Cardiac septum (tissue), 1 donor: ENCODE results near the gene STEAP4. TPM values are rescaled to one million over a fixed set of nuclear protein-coding genes. Genes with fewer than 3 reads are reported as not detected.

Source experiments
- DNase-seq: peaks from one replicate; pipeline ENCODE4 v3.0.0-alpha.2; 2020; ENCODE audit warnings: low spot score
- intact Hi-C: fragments of 100-400 bp; cut with DNase I; formaldehyde crosslinking; loops from one replicate; pipeline ENCODE4 v1.14.0; 2022
- long read RNA-seq: library from polyadenylated mRNA; unstranded; transcript quantifications from one replicate; pipeline ENCODE4 v2.0.0, GENCODE V29; 2021
- total RNA-seq: library from RNA; stranded (reverse); fragmentation: NEBNext Ultra II Directional; extraction: Animal tissue kit (Norgen Biotek cat#: 25700); gene quantifications from one replicate; pipeline ENCODE4 v1.2.1, GENCODE V29; 2021
- donor health status: DM: no; HTN: no; CAD: no.

Gene STEAP4
- total RNA-seq: 19.9 TPM
- long read RNA-seq, full-length matches to known transcripts: 10 of 22 reads
- long read RNA-seq, partial matches to known transcripts: 3 of 22 reads
- long read RNA-seq, other reads (novel, unspliced or antisense): 9 of 22 reads

- intact Hi-C loops: no loop called here
Observed at GRCh38 chr7:88306590-88307048, at the start of gene STEAP4. TSS of gene STEAP4 (minus strand) at chr7:88306894. CDS start at chr7:88284269, 22,625 bp downstream.

GRCh38 chr7:88355011-88355410 lies 48.3 kb upstream of the STEAP4 start:
- DNase-seq: no peak
- intact Hi-C loops: no loop called here

More at GRCh38 chr7:88306590-88307048, at the start of gene STEAP4:
- peak; percentile 94 for DNase-seq

GRCh38 chr7:88350118-88350517 lies 43.4 kb upstream of the STEAP4 start:
- intact Hi-C loops: no loop called here
- DNase-seq: no peak

GRCh38 chr7:88347517-88347916 lies 40.8 kb upstream of the STEAP4 start:
- no peak for DNase-seq
- intact Hi-C loops: no loop called here

- intact Hi-C loops: no loop called here
Observed at GRCh38 chr7:88347090-88347489, 40.4 kb upstream of the STEAP4 start.

GRCh38 chr7:88346357-88346756 lies 39.7 kb upstream of the STEAP4 start:
- no peak for DNase-seq
- intact Hi-C loops: no loop called here

More at GRCh38 chr7:88347090-88347489, 40.4 kb upstream of the STEAP4 start:
- no peak for DNase-seq

GRCh38 chr7:88344956-88345832 lies 38.5 kb upstream of the STEAP4 start:
- intact Hi-C loops: no loop called here
- DNase-seq: peak; percentile 81

- intact Hi-C loops: no loop called here
- DNase-seq: no peak
Observed at GRCh38 chr7:88344271-88344670, 37.6 kb upstream of the STEAP4 start.

GRCh38 chr7:88339195-88339922 lies 32.7 kb upstream of the STEAP4 start:
- intact Hi-C loops: no loop called here
- DNase-seq: no peak

GRCh38 chr7:88338503-88338902 lies 31.8 kb upstream of the STEAP4 start:
- no peak for DNase-seq
- intact Hi-C loops: no loop called here

GRCh38 chr7:88337572-88337971 lies 30.9 kb upstream of the STEAP4 start:
- no peak for DNase-seq
- intact Hi-C loops: no loop called here

- intact Hi-C loops: no loop called here
- no peak for DNase-seq
Observed at GRCh38 chr7:88331322-88331721, 24.6 kb upstream of the STEAP4 start.

GRCh38 chr7:88329532-88330463 lies 23.1 kb upstream of the STEAP4 start:
- DNase-seq: no peak
- intact Hi-C loops: no loop called here

- intact Hi-C loops: no loop called here
- DNase-seq: no peak
Observed at GRCh38 chr7:88328787-88329186, 22.1 kb upstream of the STEAP4 start.

GRCh38 chr7:88324699-88325098 lies 18.0 kb upstream of the STEAP4 start:
- no peak for DNase-seq
- intact Hi-C loops: no loop called here

GRCh38 chr7:88322151-88322550 lies 15.5 kb upstream of the STEAP4 start:
- intact Hi-C loops: no loop called here
- DNase-seq: no peak

GRCh38 chr7:88321694-88322093 lies 15.0 kb upstream of the STEAP4 start:
- DNase-seq: no peak
- intact Hi-C loops: no loop called here

- DNase-seq: no peak
- intact Hi-C loops: no loop called here
Observed at GRCh38 chr7:88318196-88318595, 11.5 kb upstream of the STEAP4 start.

GRCh38 chr7:88317422-88317821 lies 10.7 kb upstream of the STEAP4 start:
- intact Hi-C loops: no loop called here
- no peak for DNase-seq
